COLO829 (cell line): Measurements from ENCODE around the gene SH3BGRL3.
"Not testable (repeated sequence)": the region's sequence is repeated elsewhere in the genome, so short reads cannot be mapped to it uniquely, and the experiment has no call there.

Experiments
- DNase-seq: peaks from one replicate; pipeline ENCODE4 v3.0.0; 2012; ENCODE audit warnings: low spot score

The SH3BGRL3 gene

DNA sequence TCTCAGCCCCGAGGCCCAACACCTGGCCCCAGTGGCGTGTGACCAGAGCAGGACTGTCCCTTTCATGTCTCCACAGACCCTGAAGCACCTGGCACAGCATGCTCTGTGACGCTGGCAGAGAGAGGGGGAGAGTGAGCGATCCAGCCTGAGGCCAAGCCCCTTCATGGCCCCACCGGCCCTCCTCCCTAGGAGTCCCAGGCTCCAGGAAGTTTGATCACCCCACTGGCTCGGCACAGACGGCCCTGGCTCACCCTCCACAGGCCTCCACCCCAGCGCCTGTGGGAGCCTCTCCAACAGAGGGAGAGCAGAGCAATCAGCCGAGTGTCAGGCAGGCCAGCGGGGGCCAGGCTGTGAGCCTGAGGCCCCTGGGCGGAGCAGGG is 11.0 kb downstream of the SH3BGRL3 start:
- no peak for DNase-seq

DNA sequence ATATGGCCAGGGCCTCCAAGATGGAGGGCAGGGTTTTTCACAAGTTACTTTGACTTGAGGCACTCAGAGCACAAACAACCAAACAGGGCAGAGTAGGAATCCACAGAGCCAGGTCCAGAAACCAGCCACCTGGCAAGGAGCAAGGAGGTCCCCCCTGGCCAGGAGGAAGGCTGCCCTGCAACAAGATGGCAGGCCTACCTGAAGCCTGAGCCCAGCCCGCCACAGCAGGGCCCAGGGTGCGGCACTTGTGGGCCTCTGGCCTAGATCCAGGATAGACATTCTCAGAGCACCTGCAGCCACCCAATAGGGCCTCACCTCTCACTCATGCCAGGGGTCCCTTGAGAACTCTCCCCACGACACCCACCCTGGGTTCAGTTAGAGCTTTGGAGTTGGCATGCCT is 11.5 kb downstream of the SH3BGRL3 start:
- DNase-seq: no peak

DNA sequence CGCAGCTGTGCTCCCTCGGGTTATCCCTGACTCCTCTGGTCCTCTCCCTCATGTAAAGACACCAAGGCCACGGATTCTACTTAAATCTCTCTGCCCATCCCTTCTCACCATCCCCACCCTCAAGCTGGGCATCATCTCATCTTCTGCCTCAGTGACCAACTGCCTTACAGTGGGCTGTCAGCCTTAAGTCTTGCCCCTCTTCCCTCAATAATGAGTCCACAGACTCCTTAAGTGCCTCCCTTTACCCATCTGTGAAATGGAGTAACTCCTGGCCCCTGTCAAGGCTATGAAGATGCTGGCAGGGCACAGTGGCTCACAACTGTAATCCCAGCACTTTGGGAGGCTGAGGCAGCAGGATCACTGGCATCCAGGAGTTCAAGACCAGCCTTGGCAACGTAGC is 12.1 kb downstream of the SH3BGRL3 start:
- DNase-seq: no peak

DNA sequence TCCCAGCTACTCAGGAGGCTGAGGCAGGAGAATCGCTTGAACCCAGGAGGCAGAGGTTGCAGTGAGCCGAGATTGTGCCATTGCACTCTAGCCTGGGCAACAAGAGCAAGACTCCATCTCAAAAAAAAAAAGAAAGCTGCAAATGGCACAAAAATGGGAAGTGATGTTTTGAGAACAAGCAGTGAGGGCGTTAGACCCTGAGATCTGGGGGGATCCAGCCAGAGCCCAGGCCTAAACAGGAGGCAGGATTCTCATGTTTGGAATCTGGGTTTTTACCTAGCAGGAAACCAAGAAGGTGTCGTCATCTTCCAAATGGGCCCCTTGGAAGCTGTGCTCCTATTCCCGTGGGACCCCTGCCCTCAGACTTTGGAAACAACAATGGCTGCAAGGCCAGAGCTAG is 12.8 kb downstream of the SH3BGRL3 start:
- not testable (repeated sequence) for DNase-seq

DNA sequence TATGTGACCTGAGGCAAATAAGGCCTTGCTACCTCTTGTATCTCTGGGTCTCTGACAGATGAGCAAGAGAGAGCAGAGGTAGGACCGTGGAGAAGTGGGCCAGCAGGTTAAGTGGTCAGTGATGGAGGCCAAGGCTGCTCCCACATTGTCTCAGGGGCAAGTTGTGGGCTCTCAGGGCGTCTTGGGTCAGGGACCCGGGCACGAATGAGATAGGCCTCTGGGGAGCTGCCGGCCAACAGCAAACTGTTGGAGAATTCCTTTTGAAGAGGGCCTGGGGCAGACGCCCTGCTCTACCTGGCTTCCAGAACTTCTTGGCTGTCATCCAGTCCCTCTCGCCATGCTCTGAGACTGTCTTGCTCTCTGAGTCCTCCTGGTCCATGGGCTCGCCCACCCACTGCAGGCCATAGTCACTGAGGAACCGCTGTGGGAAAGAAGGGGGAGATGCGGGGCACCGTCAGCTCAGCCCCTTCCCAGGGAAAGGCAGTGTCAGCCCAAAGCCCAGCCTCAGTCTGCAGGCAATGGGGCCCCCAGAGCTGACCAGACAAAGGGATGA is 14.1 kb downstream of the SH3BGRL3 start:
- DNase-seq: no peak

DNA sequence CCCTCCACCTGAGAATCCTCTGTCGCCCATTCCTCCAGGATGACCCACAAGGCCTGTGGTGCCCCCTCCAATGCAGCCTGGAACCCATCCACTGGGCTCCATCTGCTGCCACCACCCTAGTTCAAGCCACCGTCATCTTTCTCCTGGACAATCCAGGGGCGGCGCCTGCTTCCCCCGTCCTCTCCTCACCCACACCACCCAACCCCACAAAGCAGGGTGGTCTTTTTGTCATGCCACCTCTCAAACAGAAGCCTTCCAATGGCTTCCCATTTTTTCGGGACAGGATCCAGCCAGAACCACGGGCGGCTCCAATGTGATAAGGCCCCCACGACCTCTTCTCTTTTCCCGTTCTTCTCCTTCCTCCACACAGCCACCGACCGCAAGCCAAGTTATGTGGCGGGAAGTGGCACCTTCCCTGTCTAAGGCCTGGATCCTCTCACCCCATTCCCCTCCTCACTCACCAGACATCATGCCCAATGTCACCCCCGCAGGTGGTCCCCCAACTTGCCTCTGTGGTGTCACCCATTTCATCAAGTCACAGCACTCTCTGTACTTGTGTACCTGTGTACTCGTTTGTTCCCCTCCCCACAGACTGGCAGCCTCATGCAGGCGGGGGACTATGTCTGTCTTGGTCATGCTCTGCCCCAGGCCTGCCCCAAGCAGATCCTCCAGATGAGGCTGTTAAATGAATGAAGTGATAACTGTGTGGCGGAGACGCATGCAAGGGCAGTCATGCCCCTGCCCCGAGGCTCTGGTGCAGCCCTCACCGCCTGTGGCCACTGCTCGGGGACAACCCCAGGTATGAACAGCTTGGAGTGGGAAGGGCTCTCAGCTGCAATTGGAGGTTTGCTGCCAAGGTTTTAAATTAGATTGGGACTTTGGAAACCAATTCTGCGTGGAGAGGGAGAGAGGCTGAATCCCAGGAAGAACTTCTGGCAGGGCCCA is 15.6 kb downstream of the SH3BGRL3 start:
- DNase-seq: no peak

DNA sequence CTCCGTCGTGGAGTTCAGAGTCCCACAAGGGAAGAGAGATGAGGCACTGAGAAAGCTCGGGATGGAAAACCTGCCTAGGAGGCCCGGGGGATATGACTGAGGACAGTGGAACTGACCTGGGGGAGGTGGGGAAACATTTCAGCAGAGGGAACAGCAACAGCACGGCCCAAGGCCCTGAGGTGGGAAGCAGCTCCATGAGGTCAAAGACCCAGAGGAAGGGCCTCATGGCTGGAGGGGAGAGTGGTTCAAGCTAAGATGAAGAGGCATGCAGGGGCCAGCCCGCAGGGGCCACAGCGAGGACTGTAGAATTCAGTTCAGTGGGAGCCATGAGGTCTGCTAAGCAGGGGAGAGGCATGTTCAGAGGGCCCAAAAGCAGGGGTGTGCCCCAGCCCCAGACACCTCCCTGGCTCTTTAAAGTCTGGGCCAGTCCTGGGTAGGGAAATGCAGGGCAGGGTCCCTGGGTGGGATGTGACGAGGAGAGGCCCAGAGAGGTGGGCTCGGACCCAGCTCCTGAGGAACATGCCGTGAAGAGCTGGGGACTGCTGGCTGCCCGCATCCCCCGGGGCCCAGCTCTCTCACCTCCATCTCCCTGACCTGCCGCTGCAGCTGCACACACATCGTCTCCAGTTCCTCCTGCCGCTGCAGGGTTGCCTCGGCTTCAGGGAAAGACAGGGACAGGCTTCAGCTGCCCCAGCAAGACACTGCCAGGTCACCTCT is 16.6 kb downstream of the SH3BGRL3 start:
- DNase-seq: no peak

DNA sequence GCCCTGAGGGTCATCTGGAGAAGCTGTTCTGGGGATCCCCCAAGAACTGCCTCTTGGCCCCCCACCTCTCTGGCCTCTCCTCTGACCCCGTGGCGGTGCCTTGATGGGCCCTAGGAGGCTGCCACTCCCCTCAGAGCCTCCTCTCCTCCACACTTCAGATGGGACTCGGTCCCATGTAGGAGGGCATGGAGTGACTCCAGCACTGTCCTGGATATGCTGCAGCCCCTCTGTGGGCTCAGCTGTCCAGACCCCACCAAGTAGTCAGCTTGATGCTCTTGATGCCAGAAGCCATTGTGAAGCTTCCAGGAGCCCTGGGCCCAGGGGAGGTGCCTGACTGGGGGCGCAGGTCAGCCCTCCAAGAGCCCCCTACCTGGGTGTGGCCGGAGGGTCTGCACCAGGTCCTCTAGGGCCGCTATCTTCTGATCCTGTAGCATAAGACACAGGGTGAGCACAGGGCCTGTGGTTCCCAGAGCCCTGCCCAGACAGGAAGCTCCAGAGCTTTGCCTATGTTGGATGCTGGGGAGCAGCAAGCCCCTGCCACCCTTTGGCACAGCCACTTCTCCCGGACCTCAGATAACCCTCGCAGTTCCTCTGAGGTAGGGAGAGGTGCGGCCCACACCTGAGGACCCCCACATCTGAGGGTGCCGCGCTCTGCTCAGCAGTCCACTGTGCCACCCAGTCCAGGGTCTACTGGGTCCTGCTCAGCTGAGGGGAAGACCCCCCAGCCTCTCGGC is 17.3 kb downstream of the SH3BGRL3 start:
- DNase-seq: no peak

DNA sequence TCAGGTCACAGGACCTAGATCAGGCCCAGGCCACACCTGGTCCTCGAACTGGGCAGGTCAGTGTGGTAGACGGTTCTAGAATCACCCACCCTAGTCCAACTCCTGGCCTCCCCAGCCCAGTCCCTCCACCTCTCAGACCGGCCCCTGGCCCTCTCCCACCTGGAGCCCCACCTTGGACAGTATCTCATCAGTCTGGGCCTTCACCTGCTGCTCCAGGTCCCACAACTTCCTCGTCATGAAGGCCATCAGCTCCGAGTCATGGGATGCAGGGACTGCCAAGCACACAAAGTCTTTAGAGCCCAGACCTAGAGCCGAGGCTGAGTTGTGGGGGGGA is 17.9 kb downstream of the SH3BGRL3 start:
- DNase-seq: no peak

DNA sequence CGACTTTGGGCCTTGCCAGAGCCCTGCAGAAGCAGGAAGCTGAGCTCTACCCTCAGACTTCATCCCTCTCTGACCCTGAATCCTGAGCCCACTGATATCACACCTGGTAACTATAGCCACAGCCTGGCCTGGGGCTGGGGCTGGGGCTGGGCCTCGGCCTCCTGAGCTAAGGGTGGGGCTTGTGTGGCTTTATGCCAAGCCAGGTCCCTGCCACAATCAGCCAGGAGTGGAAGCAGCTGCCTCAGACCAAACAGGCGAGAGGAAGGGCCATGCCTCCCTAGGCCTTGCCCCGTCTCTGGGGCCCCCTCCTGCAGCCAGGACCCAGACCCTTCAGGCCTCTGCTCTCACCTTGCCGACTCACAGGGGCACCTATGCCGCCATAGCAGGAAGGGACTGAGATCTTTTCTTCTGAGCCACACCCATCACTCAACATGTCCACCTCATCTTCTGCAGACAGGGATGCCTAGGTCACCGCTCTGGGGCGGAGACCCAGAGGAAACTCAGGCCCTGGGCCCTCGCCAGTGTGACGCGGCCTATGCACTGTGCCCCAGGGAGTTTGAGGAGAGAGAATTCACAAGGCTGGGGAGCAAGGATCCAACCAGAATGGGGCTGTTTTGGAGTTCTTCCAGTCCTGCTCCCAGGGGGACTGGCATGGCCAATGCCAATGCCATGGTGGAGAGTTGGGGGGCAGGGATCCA is 20.8 kb downstream of the SH3BGRL3 start:
- no peak for DNase-seq

DNA sequence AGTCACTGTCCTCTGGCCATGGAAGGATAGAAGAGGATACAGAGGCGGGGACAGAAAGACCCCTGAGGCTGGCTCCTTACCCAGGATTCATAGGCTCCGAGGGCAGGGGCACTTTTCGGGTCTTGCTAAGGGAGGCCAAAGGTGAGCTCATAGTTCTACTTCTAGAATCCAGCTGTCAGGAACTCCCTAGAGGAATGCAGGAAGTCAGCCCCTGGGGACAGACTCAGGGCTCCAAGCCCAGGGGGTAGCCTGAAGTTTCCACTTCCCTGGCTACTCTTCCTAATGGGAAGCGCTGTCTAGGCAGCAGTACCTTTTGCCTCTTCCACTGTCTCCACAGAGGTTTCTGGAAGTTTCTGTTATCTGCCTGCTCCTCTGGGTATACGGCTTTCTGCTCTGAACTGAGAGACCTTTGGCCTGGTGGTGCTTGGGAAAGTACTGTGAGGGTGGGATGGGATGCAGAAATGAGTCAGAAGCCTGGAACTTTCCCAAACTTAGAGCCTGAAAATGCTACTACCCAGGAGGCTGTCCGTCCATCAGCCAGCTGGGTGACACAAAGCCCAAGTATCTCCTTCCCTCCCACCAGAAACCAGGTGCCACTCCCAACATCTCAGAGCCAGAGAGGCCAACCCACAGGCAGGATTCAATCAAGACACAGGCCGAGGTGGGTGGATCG is 23.0 kb downstream of the SH3BGRL3 start:
- no peak for DNase-seq

DNA sequence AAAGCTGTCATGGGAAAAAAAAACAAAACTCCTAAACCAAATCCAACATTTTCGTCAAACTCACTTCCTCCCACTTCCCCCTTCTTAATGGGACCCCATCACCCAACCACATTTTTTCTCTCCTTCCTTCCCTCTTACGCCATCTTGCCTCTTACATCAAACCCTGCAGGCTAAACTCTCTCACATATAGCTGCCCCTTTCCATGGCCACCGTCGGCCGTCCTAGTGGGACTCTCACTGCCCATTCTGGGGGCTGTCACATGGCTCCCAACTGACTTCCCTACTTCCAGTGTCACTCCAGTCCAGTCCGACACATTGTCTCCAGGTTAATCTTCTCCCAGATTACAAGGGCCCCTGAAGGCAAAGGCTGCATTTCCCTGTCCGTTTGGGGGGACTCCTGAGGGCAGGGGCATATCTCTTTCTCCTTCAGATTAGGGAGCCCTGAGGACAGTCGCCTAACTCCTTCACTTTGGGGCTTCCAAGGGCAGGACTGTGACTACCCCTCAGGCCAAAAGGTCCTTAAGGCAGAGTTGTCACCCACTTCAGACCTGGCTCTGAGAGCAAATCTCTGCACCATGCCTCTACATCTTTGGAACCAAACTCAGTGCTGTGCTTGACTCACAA is 25.9 kb downstream of the SH3BGRL3 start:
- DNase-seq: no peak

DNA sequence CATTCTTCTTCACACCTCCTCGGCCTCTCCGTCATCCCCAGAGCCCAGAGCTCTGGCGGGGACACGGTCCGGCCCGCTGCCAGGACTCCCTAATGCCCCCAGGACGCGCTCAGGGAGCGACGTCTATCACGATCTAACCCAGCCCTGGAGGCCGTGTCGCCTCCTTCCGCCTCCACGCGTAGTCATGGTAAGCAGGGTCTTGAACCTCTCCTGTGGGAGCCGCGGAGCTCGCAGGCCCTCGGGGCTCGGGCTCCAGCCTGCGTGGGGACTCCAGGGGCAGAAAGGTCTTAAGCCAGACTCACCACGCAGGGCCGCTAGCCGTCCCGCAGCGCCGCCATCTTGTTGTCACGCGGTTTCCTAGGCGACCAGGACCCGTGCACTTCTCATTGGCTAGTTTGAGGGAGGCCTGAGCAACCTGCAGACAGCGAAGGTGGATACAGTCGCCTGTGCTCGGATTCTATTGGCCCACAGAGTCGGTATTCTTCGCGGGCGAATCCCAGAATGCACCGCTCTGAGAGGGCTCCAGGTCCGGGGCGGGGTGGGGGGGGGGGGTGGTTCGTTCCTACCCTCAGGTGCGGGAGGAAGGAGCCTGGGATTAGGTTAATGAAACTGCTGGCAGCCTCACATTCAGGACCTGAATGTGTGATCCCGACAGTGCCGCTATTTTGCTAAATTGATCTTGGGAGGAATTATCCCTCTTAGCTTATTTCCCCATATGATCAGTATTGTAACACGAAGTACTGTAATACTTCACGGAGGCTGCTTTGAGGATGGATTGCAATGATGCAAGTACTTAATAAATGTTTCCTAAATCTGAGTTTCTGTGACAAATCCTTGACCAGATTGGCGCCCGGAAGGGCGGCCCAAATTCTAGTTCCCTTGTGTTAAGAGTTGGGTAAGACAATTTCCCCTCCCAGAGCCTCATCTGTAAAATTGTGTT is 26.7 kb downstream of the SH3BGRL3 start, which contains the start of gene UBXN11:
UBXN11 (minus strand) TSS at position 347 of the 940 bp plus-strand sequence. CDS start 3,753 bp downstream, outside the sequence.
- DNase-seq: peak; percentile 98

DNA sequence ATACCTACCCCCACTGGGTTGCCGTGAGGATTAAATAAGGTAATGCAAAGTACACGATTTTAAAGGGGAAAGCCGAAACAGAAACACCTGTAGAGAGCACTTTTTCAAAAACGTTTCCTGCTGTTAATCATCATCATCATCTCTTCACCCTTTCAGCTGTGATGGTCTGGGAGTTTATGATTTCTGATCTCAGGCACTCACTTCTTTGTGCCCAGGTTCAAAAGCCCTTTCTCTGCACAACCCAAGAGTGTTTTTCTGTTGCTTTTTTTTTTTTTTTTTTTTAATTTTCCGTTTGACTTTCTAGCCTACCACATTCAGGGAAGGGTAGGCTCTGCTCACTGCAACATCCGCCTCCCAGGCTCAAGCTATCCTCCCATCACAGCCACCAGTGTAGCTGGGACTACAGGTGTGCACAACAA is 27.5 kb downstream of the SH3BGRL3 start:
- no peak for DNase-seq

DNA sequence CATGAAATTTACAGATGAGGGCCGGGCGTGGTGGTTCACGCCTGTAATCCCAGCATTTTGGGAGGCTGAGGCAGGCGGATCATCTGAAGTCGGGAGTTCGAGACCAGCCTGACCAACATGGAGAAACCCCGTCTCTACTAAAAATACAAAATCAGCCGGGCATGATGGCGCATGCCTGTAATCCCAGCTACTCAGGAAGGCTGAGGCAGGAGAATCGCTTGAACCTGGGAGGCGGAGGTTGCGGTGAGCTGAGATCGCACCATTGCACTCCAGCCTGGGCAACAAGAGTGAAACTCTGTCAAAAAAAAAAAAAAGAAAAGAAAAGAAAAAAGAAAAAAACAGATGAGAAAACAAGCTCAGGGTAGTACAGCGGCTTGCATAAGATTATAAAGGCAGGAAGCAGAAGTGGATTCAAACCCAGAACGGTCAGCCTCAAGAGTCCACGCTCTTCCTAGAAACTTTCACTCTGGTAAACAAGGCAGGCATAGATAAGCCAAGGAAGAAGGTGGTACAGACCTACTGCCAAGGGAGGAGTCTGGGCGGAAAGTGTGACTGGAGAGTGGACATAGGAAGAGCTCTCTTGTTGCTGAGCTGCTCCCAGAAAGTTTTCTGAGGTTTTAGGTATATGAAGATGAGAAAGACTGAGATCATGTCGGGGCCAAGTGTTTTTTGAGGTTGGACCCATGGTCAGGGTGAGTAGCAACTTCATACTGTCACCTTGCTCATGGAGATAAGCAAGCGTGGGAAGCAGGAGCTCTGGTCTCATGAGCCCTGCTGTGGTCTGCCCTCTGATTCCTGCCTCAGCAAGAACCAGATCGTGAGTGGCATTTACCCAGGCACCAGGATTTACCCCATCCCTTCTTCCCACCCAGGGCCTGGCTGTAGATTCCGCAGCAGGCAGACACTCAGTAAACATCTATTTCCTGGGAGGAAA is 28.3 kb downstream of the SH3BGRL3 start:
- not testable (repeated sequence) for DNase-seq

DNA sequence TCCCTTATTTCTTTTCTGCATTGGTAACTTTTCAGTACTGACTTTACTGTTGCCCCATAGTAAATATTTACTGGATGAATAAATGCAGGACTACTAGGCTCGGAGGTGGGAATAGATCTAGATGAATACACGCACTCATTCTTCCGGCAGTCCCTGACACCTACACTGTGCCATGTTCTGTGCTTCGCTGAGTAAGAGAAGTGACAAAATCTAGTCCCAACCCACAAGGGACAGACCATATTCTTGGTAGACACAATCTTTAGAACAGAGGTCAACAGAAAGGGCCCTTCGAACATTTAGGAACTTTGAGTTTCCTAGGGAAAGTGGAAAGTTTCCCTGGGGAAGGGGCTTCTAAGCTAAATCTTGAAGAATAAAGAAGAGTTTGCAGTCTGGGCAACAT is 34.6 kb downstream of the SH3BGRL3 start:
- DNase-seq: no peak

DNA sequence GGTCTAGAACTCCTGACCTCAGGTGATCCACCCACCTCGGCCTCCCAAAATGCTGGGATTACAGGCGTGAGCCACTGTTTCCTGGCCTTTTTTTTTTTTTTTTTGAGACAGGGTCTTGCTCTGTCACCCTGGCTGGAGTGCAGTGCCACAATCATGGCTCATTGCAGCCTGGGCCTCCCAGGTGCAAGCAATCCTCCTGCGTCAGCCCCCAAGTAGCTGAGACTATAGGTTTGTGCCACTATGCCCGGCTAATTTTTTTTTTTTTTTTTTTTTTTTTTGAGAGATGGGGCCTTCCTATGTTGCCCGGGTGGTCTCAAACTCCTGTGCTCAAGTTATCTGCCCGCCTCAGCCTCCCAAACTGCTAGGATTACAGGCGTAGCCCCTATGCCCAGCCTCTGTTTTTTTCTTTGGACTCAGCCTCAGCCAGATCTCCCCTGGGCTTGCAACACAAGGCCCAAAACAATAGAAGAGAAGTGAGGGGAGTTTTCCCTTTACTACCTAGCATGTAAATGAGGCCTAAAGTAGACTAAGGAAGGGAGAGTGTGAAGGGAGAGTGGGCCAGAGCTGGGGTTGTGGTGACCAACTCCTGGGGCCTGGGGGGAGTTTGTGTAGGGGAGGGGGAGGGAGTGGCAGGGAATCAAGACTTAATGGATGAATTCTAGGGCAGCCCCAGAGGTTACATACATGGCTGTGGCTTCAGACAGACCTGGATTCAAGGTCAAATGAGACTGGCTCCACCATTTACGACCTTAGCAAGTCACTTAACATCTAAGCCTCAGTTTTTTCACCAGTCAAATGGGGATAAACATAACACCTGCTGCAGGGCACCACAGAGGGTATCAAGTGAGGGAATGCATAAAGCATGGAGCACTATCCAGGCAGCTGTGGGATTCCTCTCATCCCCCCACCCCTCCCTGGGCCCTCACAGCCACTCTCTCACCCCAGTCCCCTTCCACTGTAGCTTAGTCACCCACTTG is 36.3 kb downstream of the SH3BGRL3 start:
- DNase-seq: no peak
